ENCODE results near the gene OR56B1. TPM values are rescaled to one million over a fixed set of nuclear protein-coding genes. Genes with fewer than 3 reads are reported as not detected.

Gene OR56B1
- total RNA-seq, 1 donor from 2014 or later = not detected

- no peak for DNase-seq (ENCODE audit: low read depth)
- H3K4me3 ChIP-seq (ENCODE audit: low read depth, low read length) = no peak within 1 kb of the TSS
- no peak for TF ChIP-seq CTCF (conservative IDR thresholded peaks at IDR 0.05; ENCODE audit: low read depth, low read length)
Measured at GRCh38 chr11:5753943-5754342, 17.7 kb downstream of the OR56B1 start, which contains the start of gene OR52N4. TSS of gene OR52N4 (plus strand) at chr11:5754243. CDS start at chr11:5754741, 498 bp downstream.

GRCh38 chr11:5767056-5767455, 30.8 kb downstream of the OR56B1 start:
- DNase-seq (ENCODE audit: low read depth) = no peak
- no peak for TF ChIP-seq CTCF (conservative IDR thresholded peaks at IDR 0.05; ENCODE audit: low read depth, low read length)
- H3K4me3 ChIP-seq (ENCODE audit: low read depth, low read length) = no peak overlapping the region

GRCh38 chr11:5783255-5783654, 47.0 kb downstream of the OR56B1 start, which contains the start of gene OR52N5:
TSS of gene OR52N5 (minus strand) at chr11:5783355. CDS start at chr11:5778634, 4,721 bp downstream.
- no peak for DNase-seq (ENCODE audit: low read depth)
- no peak within 1 kb of the TSS for H3K4me3 ChIP-seq (ENCODE audit: low read depth, low read length)
- TF ChIP-seq CTCF (conservative IDR thresholded peaks at IDR 0.05; ENCODE audit: low read depth, low read length) = no peak

Other genes starting within 250 kb of the OR56B1 start
- not detected in 2 replicates for gene OR52D1, start 247.8 kb upstream of the OR56B1 start, total RNA-seq
- gene UBQLN3, start 226.5 kb upstream of the OR56B1 start, total RNA-seq = not detected in 2 replicates
- gene UBQLNL, start 219.7 kb upstream of the OR56B1 start, total RNA-seq = 0.06 TPM in 1 of 2 replicates, not detected in the other
- gene OR52H1, start 187.9 kb upstream of the OR56B1 start, total RNA-seq = not detected in 2 replicates
- gene OR52B6, start 155.6 kb upstream of the OR56B1 start, total RNA-seq = not detected in 2 replicates
- 1.4 and 6.3 TPM in 2 replicates for gene TRIM6, start 139.8 kb upstream of the OR56B1 start, total RNA-seq
- gene TRIM34, start 111.4 kb upstream of the OR56B1 start, total RNA-seq = 2.4 and 7.8 TPM in 2 replicates
- 20.5 and 28.5 TPM in 2 replicates for gene TRIM5, start 51.4 kb upstream of the OR56B1 start, total RNA-seq
- 8.2 and 18.9 TPM in 2 replicates for gene TRIM22, start 46.7 kb upstream of the OR56B1 start, total RNA-seq
- gene OR52N4, start 17.8 kb downstream of the OR56B1 start, total RNA-seq = not detected in 2 replicates
- gene OR52N5, start 46.9 kb downstream of the OR56B1 start, total RNA-seq = not detected in 2 replicates
- gene OR52N1, start 54.8 kb downstream of the OR56B1 start, total RNA-seq = not detected in 2 replicates
- gene OR52N2, start 72.5 kb downstream of the OR56B1 start, total RNA-seq = not detected in 2 replicates
- not detected in 2 replicates for gene OR52E6, start 105.4 kb downstream of the OR56B1 start, total RNA-seq
- not detected in 2 replicates for gene OR52E8, start 121.2 kb downstream of the OR56B1 start, total RNA-seq
- gene OR52E4, start 144.2 kb downstream of the OR56B1 start, total RNA-seq = not detected in 2 replicates
- gene OR52E5, start 156.8 kb downstream of the OR56B1 start, total RNA-seq = not detected in 2 replicates
- gene OR56A3, start 205.8 kb downstream of the OR56B1 start, total RNA-seq = not detected in 2 replicates
- not detected in 2 replicates for gene OR56A5, start 232.0 kb downstream of the OR56B1 start, total RNA-seq